GM10266 (cell line): ENCODE data around the gene RNF5.
"Not testable (repeated sequence)": the region's sequence is repeated elsewhere in the genome, so short reads cannot be mapped to it uniquely, and the experiment has no call there.

ENCODE experiments used
- DNase-seq: peaks from one replicate; pipeline ENCODE4 v3.0.0; 2012; ENCODE audit errors: extremely low spot score
- CTCF ChIP-seq: IDR thresholded peaks from 2 replicates; pipeline ENCODE4 v1.5.1; 2012; ENCODE audit warnings: mild to moderate bottlenecking, low read depth; ENCODE audit not compliant: control insufficient read depth, insufficient read depth; ENCODE audit errors: missing control alignments

RNF5 gene

GRCh38 chr6:32198866-32199265, 20.7 kb downstream of the RNF5 start:
- no peak for DNase-seq
- no peak for TF ChIP-seq CTCF

- TF ChIP-seq CTCF = no peak
Measured at GRCh38 chr6:32200711-32201475, 22.7 kb downstream of the RNF5 start.

DNA sequence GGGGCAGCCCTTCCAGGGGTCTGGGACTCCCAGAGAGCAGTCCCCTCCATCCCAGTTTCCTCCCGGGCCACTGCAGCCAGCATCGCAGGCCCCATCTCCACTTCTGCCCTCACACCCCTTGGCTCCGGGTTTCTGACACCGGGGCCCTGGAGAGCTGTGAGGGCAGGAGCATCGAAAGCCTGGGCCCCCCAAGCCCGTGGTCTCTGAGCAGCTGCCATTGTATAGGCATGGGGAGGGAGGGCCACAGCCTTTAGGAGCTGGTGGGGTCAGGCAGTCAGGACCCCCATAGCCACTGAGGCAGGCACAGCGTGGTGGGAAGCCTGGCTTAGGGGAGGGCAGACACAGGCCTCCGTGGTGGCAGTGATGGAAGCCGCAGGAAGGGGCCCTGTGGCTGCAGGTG, 24.0 kb downstream of the RNF5 start:
- no peak for DNase-seq
- no peak for TF ChIP-seq CTCF

More at GRCh38 chr6:32200711-32201475, 22.7 kb downstream of the RNF5 start:
- DNase-seq = no peak

DNA sequence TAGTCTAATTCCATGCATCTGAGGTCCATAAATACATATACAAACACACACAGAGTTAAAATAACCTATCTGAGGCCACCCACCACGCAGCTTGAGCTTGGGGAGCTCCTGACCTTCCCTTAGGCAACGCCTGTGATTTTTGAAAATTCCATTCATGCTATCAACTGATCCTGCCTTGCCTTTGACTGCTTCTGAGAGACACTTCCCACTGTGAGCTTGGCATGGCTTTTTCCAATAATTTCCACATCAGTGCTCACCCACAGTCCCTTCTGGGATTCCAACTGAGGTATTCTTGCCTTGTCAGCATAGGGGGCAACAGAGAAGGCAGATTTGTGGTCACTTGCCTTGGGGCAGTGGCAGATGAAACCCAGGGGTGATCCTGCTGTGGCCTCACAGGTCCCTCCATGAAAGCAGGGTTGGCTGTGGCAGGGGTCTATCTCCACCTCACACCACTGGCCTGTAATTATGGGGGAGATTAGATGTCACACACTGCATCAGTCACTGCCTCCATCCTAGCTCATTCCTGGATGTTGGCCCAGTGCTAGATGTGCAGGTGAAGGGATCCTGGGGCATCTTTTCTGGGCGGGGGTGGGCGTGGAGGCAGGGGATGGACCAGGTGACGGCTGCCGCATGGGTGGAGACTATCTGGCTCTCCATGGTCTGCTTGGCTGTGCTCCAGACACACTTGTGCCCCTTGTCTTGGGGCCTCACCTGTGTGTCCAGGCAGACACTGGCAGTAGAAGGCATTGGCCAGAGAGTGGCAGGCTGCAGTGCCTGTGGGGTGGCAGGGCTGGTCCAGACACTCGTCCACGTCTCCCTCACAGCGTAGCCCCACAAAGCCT, 25.4 kb downstream of the RNF5 start:
- DNase-seq = no peak
- TF ChIP-seq CTCF = no peak

DNA sequence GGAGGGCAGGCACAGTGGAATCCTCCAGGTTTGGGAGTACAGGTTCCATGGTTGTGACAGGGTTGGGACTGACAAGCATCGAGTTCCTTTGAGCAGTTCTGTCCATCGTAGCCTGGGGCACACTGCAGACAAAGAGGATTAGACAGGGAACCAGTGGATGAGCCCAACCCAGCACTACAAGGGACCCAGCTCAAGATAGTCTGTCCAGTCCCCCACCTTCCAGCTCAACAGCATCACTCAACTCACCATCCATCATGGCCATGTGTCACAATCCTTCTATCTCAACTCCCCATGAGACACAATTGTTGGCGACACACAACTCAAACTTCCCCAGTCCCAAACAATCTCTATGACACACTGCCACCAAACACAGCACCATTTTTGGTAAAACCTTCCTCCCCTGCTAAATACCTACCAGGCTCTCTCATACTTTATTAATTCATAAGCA, 26.1 kb downstream of the RNF5 start:
- no peak for TF ChIP-seq CTCF
- no peak for DNase-seq

GRCh38 chr6:32208996-32209395, 30.8 kb downstream of the RNF5 start:
- no peak for TF ChIP-seq CTCF
- DNase-seq = no peak

DNA sequence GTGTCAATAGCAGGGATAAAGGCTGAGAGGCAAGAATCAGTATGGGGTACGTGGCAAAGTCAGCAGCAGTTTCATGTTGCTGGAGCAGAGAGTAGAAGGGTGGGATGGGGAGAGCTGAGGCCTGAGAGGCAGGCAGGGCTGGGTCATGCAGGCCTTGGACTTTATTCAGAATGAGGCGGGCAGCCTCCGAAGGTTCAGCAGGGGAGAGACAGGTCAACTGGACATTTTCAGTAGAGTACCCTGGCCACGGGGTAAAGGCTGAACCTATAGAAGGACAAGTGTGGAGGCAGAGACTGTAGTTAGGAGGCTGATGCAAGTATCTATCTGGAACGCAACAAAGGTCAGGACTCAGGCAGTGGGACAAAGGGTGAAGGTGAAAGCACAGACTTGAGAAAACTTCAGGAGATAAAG, 32.0 kb downstream of the RNF5 start:
- TF ChIP-seq CTCF = no peak
- no peak for DNase-seq

GRCh38 chr6:32211432-32211831, 33.2 kb downstream of the RNF5 start:
- not testable (repeated sequence) for DNase-seq
